Kidney (tissue), 14 donors: ENCODE results near the gene GPR84. TPM values are rescaled to one million over a fixed set of nuclear protein-coding genes. Genes with fewer than 3 reads are reported as not detected.

Experiments
- DNase-seq, 5 donors: peaks; one replicate each; pipeline ENCODE4 v3.0.0-alpha.2; 2013 to 2020
- FAIRE-seq: peaks from 2 replicates; lab custom pipeline; 2012; peaks lifted over from hg19 to GRCh38; lab: Jason Lieb, UNC
- H3K27ac ChIP-seq, 2 donors: one replicate each; pipeline ENCODE4 v1.7.0; 2013; ENCODE audit warnings: low read depth in 2 of 2, low read length in 2 of 2, inconsistent platforms in 1 of 2
- H3K27me3 ChIP-seq: one replicate; pipeline ENCODE4 v1.7.1; 2013; ENCODE audit warnings: low read length, inconsistent platforms; ENCODE audit not compliant: control insufficient read depth, insufficient read depth
- H3K36me3 ChIP-seq, 3 donors: one replicate each; pipeline versions ENCODE4 v1.7.0 to v1.7.1; 2013; ENCODE audit warnings: low read length in 3 of 3, control low read depth in 1 of 3, inconsistent platforms in 1 of 3; ENCODE audit not compliant: insufficient read depth in 3 of 3, control insufficient read depth in 2 of 3
- H3K4me1 ChIP-seq, 3 donors: one replicate each; pipeline versions ENCODE4 v1.7.0 to v1.7.1; 2013; ENCODE audit warnings: low read length in 3 of 3, inconsistent platforms in 1 of 3, low read depth in 1 of 3; ENCODE audit not compliant: control insufficient read depth in 2 of 3, insufficient read depth in 2 of 3
- H3K4me3 ChIP-seq, 3 donors: one replicate each; pipeline versions ENCODE4 v1.7.0 to v1.8.1; 2013; ENCODE audit warnings: low read length in 3 of 3, control low read depth in 1 of 3, inconsistent platforms in 1 of 3
- H3K9ac ChIP-seq, 3 donors: one replicate each; pipeline versions ENCODE4 v1.7.0 to v1.7.1; 2013; ENCODE audit warnings: low read length in 3 of 3, control low read depth in 1 of 3, inconsistent platforms in 1 of 3
- H3K9me3 ChIP-seq, 3 donors: one replicate each; pipeline versions ENCODE4 v1.7.0 to v1.7.1; 2013; ENCODE audit warnings: low read length in 3 of 3, control low read depth in 1 of 3, inconsistent platforms in 1 of 3; ENCODE audit not compliant: control insufficient read depth in 2 of 3, insufficient read depth in 1 of 3
- CTCF ChIP-seq: IDR thresholded peaks from 3 replicates; pipeline ENCODE4 v1.5.1; 2012; ENCODE audit warnings: mild to moderate bottlenecking, moderate library complexity, borderline replicate concordance; ENCODE audit not compliant: insufficient read depth; ENCODE audit errors: extremely low read depth
- intact Hi-C: fragments of 100-400 bp; cut with DNase I; formaldehyde crosslinking; loops from one replicate; pipeline ENCODE4 v1.11.1; 2022
- polyA plus RNA-seq: library from polyadenylated mRNA; stranded (reverse); fragments of 350-450 nt; fragmentation: Illumina TruSeq; extraction: RNeasy Lipid Tissue Mini Kit (QIAGEN cat#74804); gene quantifications from one replicate; pipeline ENCODE4 v1.2.3, GENCODE V29; 2014; ENCODE audit warnings: low read depth, low replicate concordance; ENCODE audit not compliant: insufficient read depth
- total RNA-seq: library from RNA; stranded (reverse); fragmentation: NEBNext Ultra II Directional; extraction: Animal tissue kit (Norgen Biotek cat#: 25700); gene quantifications from one replicate; pipeline ENCODE4 v1.2.1, GENCODE V29; 2021
- donor health status: control.
- donor health status: control.
- donor health status: control.
- donor health status: control.
- donor health status: control.
- donor health status: DM: yes; HTN: yes; CAD: no.
- donor health status: Normal renal cell carcinoma (clear cell type).

Gene GPR84
- total and polyA plus RNA-seq, 2 donors from 2014 or later, result 1.7 TPM; not detected in 1

GRCh38 chr12:54337854-54338650, 26.2 kb downstream of the GPR84 start:
- Histone ChIP-seq H3K27me3 (no peaks in the 10 kb centered on the region), H3K4me1 (peaks cover 3 to 9% (median 5%) of the 10 kb centered on the region in 3 donors), H3K9me3 (no peaks in the 10 kb centered on the region), H3K27ac (peak overlapping the region in 1 of 2 donors; percentile 33), H3K4me3 (no peak overlapping the region), H3K36me3 (peaks cover 7 to 20% (median 13%) of the 10 kb centered on the region in 3 donors), H3K9ac (no peak overlapping the region)
- FAIRE-seq (no peak), DNase-seq (no peak)
- intact Hi-C loops, result no loop called here
- no peak for TF ChIP-seq CTCF

- DNase-seq, result peak in 3 of 5 donors; percentile 40 to 78 (median 50)
- H3K36me3 ChIP-seq, result peaks cover 4 to 14% (median 10%) of the 10 kb centered on the region in 3 donors
- H3K9ac ChIP-seq, result no peak overlapping the region
- peak overlapping the region in 1 of 2 donors; percentile 33 for H3K27ac ChIP-seq
- no peak for FAIRE-seq
- peak; percentile 27 for TF ChIP-seq CTCF
- H3K4me3 ChIP-seq, result no peak overlapping the region
- H3K4me1 ChIP-seq, result peaks cover 3 to 9% (median 5%) of the 10 kb centered on the region in 3 donors
- H3K9me3 ChIP-seq, result no peaks in the 10 kb centered on the region
- intact Hi-C loops, result no loop called here
- H3K27me3 ChIP-seq, result no peaks in the 10 kb centered on the region
These were observed 26.9 kb downstream of the GPR84 start for GRCh38 chr12:54337280-54337842.

GRCh38 chr12:54333420-54334034, 30.8 kb downstream of the GPR84 start:
- no peak for FAIRE-seq

More at GRCh38 chr12:54333420-54334034, 30.8 kb downstream of the GPR84 start:
- Histone ChIP-seq H3K4me3 (no peak overlapping the region), H3K36me3 (no peaks in the 10 kb centered on the region), H3K27ac (no peak overlapping the region), H3K9me3 (no peaks in the 10 kb centered on the region), H3K9ac (no peak overlapping the region), H3K27me3 (no peaks in the 10 kb centered on the region), H3K4me1 (peaks cover 5 to 8% (median 7%) of the 10 kb centered on the region in 3 donors)
- intact Hi-C loops, result no loop called here
- no peak for TF ChIP-seq CTCF
- DNase-seq, result no peak
